Islet precursor cell (in vitro differentiated cells): Measurements from ENCODE around the gene CDCA4.
"Not testable (repeated sequence)": the region's sequence is repeated elsewhere in the genome, so short reads cannot be mapped to it uniquely, and the experiment has no call there.

Experiments used
- DNase-seq: peaks from one replicate; pipeline ENCODE4 v3.0.0-alpha.2; 2018

The CDCA4 gene

DNA sequence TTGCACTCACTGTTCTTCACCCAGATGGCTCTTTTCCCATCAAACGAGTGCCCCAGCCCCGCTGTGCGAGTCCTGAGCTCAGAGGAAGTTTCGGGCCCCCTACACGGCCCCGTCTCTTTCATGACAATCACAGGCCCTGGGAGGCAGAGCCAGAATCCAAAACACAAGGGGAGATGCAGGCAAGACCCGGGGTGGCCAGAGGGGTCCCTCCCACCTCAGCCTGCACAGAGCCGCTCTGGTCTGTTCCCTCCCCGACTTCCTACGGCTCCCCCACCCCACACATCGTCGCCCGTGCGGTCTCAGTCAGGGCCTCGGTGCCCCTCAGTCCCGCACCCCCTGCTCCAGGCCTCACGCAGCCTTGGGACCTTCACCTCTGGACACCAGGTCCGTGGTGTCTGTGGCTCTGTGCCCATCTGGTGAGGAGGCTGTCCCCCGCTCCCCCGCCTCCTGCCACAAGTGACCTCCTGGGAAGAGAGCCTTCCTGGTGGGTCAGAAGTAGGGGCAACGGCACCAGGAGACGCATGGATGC is 35.5 kb upstream of the CDCA4 start:
- peak; percentile 49 for DNase-seq

DNA sequence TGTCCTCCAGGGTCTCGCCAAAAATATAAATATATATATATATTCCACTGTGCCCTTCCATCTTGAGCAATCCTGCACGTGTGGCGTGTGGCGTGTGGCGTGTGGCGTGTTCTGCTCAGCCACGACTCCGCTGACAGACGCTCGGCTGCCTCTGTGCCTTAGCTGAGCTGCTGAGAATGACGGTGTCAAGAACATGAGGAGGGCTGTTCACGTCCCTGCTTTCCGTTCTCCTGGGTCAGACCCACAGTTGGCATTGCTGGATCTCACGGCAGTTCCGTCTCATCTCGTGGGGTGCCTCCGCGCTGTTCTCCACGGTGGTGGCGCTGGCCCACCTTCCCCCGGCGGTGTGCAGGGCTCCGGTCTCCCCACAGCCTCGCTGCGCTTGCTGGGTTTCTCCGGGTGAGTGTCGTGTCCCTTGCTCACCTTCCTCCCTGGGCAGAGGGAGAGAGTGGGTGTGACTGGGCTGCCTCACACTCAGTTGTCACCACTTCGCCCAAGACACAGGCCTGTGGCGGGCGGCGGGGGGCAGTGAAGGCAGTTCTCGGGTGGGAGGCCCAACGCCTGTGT is 34.9 kb upstream of the CDCA4 start:
- DNase-seq = no peak

DNA sequence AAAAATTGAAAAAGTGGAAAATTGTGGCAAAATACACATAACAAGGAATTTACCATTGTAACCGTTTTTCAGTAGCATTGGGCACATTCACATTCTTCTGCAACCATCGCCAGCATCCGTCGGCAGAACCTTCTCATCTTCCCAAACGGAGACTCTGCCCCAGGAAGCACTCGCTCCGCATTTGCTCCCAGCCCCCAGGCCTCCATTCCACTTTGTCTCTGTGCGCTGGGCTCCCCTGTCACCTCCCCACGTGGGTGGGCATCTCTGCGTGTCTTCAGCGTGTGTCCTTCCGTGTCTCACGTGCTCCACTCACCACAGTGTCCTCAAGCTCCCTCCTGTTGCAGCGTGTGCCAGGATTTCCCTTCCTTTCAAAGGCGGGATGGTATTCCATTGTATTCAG is 34.5 kb upstream of the CDCA4 start:
- no peak for DNase-seq

DNA sequence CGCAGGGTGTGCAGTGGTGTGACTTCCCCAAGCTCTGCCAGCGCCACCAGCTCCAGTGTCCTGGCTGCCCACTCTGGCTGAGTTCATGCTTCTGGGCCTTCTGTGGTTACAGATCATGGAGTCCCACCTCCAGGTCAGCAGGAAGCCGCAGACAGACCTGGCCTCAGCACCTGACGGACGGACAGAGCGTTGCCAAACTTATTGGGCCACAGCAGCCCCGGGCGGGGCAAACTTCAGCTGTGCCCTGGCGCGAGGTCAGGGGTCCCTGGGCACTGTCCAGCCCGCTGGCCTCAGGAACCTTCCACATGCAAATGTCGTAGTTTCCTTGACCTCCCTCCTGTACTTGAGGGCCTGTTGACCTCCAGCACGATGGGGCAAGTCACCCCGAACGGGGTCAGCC is 33.1 kb upstream of the CDCA4 start:
- peak; percentile 44 for DNase-seq

DNA sequence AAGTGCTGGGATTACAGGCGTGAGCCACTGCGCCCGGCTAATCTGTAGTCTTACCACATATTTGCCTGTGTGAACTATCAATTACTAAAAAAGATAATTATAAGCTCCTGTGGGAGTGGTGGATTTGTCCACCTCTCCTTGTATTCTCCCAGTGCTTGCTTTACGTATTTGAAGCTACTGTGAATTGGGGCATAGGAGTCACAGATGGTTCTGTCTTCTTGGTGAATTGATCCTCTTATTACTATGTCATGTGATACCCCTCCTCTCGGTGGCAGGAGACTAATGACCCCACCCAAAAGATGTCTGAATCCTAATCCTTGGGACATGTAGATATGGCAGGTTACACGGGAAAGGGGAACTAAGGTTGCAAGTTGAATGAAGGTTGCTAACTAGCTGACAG is 32.5 kb upstream of the CDCA4 start:
- DNase-seq = no peak

DNA sequence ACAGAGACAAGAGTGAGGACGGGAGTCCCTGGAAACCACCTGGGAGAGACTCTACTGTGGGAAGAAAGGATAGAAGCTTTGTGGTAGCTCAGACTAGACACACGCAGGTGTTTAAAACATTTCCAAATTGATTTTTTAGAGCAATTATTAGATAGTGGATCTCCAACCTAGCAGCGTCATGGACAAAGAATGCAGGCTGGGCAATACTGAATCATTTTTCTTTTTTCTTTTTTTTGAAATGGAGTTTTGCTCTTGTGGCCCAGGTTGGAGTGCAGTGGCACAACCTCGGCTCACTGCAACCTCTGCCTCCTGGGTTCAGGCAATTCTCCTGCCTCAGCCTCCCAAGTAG is 31.2 kb upstream of the CDCA4 start:
- no peak for DNase-seq

DNA sequence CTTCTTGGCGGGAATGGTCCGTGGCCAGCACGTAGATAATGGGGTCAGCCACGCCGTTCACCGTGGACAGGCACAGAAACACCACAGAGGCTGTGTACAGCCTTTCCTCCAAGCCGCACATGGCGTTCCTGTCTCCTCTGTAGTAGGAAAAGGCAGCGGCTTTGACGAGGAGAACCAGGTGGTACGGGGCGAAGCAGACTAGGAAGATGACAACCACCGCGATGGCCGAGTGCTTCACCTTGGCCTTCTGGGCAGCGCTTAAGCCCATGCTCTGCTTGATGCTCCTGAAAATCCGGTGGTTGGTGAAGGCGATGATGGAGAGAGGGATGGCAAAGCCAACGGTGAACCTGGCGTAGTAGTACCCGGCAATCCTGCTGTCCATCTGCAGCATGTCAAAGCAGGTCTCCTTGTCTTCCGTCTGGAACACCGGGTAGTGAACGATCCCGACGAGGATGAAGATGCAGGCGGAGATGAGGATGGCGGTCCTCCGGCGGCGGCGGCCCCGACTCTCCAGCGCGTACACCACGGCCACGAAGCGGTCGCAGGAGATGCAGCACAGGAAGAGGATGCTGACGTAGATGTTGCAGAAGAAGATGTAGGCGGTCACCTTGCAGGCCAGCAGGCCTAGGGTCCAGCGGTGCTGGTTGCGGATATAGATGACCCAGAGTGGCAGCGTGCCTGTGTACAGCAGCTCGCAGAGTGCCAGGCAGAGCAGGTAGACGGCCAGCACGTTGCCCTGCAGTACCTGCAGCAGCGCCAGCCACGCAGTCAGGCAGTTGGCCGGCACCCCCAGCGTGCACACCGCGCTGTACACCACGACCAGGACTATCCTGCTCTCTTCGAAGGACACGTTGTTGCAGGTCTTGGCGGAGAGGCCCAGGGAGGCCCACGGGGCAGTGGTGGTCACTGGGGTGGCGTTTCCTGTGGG is 30.6 kb upstream of the CDCA4 start:
- DNase-seq = peak; percentile 53

GRCh38 chr14:105050551-105050897 is 29.6 kb upstream of the CDCA4 start:
- peak; percentile 50 for DNase-seq

DNA sequence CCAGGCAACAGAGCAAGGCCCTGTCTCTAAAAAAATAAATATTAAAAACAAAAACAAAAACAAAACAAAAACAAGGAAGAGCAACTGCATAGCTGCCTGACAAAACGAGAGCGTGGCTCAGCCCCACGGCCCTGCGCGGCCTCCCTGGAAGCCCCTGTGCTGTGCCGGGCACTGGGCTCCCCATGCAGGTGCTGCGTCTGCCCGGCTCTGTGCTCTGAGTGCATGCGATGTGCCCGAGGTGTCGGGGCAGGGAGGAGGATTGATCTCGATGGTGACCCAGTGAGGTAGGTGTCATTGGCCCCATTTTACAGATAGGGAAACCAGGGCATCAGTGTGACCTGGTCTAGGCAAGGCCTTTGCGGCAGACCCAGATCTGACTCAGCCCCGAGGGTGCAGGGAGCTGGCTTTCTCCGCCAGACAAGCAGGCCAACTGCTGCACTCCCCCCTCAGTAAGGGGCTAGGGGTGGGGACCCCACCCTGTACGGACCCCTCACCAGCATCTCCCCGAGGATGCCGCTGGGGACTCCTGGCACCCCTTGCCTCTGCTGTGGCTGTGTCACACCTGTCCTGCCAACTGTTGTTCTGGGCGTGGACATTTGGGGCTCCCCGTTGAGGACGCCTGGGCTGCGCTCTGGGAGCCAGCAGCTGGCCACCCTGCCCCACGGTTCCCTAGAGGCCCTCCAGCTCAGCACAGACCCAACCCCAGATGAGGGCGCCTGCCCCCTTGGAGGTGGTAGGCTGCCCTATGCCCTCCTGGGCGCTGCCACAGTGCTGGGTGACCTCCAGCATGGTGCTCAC is 29.1 kb upstream of the CDCA4 start:
- peak; percentile 50 for DNase-seq

DNA sequence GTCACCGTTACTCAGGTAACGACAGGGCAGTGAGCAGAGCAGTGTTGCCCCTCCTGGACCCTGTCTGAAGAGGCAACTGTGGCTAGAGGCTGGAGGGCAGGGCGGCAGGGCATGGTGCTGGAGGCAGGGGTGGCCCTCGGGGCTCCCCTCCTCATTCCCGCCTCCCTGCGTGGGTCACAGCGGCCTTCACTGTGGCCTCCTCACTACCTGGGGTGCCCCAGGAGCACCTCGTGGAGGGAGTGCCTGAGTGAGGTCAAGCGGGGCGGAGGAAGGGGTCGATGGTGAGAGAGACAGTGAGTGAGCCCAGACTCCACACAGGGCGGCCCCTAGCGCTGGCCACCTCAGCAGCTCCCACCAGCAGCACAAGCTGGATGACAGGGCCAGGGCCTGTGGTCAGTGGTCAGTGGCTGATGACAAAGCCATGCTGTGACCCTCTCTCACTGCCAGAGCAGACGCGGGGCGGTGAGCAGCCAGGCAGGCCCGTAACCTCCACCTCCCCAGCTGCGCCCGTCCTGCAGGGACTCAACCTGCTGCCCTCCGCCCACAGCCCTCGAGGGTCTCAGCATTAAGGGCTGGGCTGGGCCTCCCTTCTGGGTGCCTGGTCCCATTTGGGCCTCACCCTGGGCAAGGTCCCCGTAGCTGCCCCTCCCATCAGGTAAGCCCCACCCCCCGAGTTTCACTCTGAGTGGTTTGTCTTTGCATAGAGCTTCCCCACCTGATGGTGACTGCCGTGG is 26.6 kb upstream of the CDCA4 start:
- DNase-seq = peak; percentile 45

DNA sequence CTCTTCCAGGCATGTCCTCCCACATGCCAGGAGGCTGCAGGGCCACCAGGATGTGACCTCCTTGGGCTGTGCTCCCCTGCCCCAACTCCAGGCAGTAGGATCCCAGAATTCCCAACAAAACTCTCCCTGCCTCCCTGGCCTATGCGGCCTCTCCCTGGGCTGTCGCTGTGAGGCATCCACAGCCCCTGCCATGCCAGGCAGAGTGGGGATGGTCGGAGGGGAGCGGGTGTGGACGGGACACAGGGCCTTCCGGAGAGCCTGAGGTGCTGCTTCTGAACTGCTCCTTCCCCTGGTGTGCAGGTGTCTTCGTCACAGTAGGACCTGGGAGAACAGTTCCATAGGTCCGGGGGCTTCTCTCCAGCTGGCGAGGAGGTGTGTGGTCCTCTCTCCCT is 26.0 kb upstream of the CDCA4 start:
- DNase-seq = peak; percentile 47

DNA sequence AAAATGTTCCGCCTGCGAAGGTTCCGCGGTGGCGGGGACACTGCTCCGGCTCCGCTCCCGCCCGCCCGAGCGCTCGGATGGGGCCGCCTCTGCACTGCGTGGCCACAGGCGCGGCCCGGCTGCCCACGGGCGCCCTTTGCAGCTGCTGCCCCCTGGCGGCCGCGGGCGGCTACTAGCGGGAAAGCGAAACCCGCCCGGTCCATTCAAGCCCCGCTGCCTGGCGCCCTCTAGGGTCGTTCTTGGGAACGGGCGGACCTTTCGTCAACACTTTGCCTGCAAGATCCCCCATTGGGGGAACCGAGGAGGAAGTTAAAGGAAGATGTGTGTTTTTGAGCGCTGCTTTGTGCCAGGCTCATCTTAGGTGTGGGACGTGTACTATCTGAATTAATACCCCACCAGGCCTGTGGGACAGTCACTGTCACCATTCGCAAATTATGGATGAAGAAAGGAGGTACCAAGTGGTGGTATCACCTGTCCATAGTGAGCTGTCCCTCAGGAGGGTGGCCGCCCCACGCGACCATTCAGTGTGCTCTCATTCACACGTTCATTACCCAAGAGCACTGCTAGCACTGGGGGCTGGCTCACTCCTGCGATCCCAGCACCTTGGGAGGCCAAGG is 24.9 kb upstream of the CDCA4 start:
- DNase-seq = peak; percentile 91

DNA sequence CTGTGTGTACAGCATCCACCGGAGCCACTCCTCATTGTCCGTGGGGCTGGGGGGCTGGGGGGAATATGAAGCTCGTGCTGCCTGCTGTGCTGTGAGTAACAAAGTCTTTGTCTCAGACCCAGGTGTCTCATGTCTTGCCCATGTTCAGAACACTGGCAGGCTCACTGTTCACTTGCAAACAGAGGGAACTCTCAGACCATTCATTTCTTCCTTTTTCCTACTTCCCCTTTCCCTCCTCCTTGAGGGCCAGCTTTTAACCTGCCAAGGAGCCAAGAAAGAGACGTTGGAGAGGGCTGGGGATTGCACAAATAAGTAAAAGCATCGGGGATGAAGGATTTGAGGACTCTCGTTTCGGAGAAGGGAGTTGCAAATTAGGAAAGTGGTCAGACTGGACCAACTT is 22.8 kb upstream of the CDCA4 start:
- DNase-seq = no peak

GRCh38 chr14:105042813-105043212 is 21.9 kb upstream of the CDCA4 start:
- DNase-seq = no peak

DNA sequence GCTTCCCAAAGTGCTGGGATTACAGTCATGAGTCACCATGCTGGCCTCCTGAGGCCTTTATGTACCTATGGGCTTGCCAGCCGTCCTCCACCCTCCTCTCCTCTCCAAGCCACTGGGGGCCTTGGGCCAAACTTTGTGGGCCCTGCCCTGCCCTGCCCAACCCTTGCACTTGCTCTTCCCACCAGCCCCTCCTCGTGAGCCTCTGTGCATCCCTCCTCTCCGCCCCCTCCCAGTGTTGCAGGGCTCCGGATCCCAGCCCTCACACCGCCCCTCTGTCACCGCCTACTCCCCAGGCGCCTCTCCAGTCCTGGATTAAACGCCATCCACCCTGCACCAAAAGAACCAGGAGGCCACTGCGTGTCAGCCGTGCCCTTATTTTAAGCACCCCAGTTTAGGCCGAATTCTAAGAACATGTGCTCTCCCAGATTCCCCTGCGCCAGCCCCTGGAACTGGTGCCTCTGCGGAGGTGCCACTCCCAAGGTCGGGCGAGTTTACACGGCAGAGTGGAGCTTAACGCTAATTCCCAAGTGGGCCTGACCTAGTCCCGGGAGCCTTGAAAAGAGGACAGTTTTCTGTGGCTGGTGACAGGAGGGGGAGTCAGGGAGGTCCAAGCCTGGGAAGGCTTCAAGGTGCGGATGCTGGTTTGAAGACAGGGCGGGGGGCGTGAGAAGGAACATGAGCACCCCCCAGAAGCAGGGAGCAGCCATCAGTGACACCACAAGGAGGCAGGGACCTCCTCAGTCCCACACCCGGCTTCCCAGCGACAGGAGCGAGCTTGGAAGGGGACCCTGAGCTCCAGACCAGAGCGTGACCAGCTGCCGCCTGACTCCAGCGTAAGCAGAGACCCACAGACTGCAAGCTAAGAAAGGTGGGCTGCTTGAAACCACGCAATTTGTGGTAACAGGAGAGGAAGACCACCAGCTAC is 21.2 kb upstream of the CDCA4 start:
- DNase-seq = no peak

DNA sequence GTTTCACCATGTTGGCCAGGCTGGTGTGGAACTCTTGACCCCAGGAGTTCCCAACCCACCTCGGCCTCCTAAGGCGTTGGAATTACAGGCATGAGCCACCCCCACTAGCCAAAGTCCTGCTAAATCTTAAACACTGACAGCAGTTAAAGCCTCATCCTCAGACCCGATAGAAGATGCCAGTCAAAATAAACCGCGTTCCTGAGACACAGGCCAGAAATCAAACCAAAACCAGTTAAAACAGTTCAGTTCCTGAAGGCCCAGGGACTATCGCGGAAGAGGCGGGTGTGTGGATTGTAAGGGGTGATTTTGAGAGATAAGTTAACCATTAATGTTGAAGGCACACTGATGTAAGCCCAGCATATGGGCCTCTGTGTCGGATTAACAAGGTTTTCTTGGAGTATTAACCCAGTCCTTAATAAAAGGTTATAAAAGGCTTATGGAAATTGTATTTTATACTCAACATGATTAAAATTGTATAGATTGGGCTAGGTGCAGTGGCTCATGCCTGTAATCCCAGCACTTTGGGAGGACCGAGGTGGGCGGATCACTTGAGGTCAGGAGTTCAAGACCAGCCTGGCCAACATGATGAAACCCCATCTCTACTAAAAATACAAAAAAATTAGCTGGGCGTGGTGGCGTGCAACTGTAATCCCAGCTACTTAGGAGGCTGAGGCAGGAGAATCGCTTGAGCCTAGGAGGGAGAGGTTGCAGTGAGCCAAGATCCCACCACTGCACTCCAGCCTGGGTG is 18.7 kb upstream of the CDCA4 start:
- DNase-seq = no peak

DNA sequence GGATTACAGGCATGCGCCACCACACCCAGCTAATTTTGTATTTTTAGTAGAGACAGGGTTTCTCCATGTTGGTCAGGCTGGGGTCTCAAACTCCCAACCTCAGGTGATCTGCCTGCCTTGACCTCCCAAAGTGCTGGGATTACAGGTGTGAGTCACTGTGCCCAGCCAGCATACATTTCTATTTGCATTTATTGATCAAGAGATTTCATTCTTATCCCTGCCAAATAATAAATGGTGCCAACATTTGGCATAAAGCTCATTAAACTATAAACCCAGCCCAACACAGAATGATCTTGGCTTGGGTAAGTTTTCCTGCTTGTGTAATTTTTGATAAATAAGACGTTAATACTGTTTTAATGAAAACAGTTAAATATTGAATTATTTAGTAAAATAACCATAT is 14.7 kb upstream of the CDCA4 start:
- DNase-seq = not testable (repeated sequence)

DNA sequence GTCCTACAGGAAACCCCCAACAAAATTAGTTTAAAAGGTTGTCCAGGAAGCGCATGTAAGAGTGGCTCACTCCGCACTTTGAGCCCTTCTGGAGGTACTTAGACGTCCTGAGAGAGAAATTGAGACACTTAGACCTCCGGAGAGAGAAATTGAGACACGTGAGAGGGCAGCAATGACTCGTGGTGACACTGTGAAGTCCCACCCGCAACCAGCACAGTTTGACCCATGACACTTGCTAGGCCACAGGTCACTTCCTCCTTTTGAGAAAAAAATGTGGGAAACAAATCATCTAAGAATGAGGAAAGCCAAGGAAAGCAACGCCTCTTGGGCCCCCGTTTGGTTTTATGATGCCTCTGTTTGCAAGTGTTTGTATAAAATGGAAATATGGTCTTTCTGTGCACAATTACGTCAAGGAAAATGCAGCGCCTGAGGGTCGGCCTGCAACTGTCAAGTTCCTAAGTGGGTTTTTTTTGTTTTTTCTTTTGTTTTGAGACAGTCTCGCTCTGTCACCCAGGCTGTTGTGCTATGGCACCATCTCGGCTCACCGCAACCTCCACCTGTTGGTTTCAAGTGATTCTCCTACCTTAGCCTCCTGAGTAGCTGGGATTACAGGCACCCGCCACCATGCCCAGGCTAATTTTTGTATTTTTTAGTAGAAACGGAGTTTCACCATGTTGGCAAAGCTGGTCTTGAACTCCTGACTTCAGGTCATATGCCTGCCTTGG is 13.6 kb upstream of the CDCA4 start:
- DNase-seq = no peak

DNA sequence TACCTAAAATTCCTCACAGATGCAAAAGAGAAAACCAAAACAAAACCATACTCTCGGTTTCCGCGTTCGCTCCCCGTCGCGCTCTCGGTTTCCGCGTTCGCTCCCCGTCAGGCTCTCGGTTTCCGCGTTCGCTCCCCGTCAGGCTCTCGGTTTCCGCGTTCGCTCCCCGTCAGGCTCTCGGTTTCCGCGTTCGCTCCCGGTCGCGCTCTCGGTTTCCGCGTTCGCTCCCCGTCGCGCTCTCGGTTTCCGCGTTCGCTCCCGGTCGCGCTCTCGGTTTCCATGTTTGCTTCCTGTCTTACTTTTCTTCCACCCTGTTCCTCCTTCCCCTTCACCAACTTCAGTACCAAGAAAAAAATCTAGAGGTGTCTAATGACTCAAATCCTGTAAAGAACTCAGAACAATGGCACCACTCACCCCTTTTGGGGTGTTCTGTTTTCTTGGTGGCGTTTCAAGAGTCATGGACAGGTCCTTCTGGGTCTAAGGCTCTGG is 12.6 kb upstream of the CDCA4 start:
- DNase-seq = not testable (repeated sequence)

GRCh38 chr14:105032451-105032901 is 11.6 kb upstream of the CDCA4 start:
- peak; percentile 70 for DNase-seq
